ENCODE results near the gene AMFR. TPM values are rescaled to one million over a fixed set of nuclear protein-coding genes. Genes with fewer than 3 reads are reported as not detected.

AMFR gene
- total RNA-seq, 1 experiment from 2014 or later: 25.6 TPM

GRCh38 chr16:56387396-56387795 is 37.9 kb downstream of the AMFR start:
- H3K9me3 Mint-ChIP-seq: peaks cover 7 to 14% of the 10 kb centered on the region in 2 experiments
- no peak overlapping the region for H2BK12ac ChIP-seq (ENCODE audit: insufficient read length, low read depth, low read length)
- no peak overlapping the region for H3K4me2 ChIP-seq (ENCODE audit: insufficient read depth, insufficient read length, low read length)
- no peak overlapping the region for H2BK120ac ChIP-seq (ENCODE audit: low read depth, low read length, poor library complexity, severe bottlenecking)
- no peak overlapping the region for H3K18ac ChIP-seq (ENCODE audit: insufficient read length, low read depth, low read length)
- H3K27ac ChIP-seq (ENCODE audit: insufficient read length, low read depth, low read length): no peak overlapping the region
- H3K79me1 ChIP-seq (ENCODE audit: insufficient read depth, low read depth, low read length, poor library complexity, severe bottlenecking): no peaks in the 10 kb centered on the region
- H2BK20ac ChIP-seq (ENCODE audit: low read depth, low read length, poor library complexity, severe bottlenecking): no peak overlapping the region
- H2BK5ac ChIP-seq (ENCODE audit: insufficient read length, low read length): no peak overlapping the region
- no peaks in the 10 kb centered on the region for H3K23me2 ChIP-seq (ENCODE audit: insufficient read length, low read depth, low read length, poor library complexity, severe bottlenecking)
- no peak overlapping the region for H3K14ac ChIP-seq (ENCODE audit: insufficient read depth, low read length)
- peaks cover 3% of the 10 kb centered on the region for H4K20me1 ChIP-seq (ENCODE audit: control insufficient read depth, insufficient read depth, insufficient read length)
- no peaks in the 10 kb centered on the region for H3K4me1 Mint-ChIP-seq
- H3T11ph ChIP-seq (ENCODE audit: low read length): no peak overlapping the region
- H2AFZ ChIP-seq (ENCODE audit: low read length): no peak overlapping the region
- peaks cover 2% of the 10 kb centered on the region; the same call in 1 of the 2 replicates for H3K27me3 Mint-ChIP-seq (ENCODE audit: low read depth)
- H3K9ac ChIP-seq (ENCODE audit: extremely low read depth, insufficient read length, low read length): no peak overlapping the region
- no peak overlapping the region for H3K23ac ChIP-seq (ENCODE audit: insufficient read length, low read depth, low read length)
- H3K4ac ChIP-seq (ENCODE audit: low read depth, low read length): no peak overlapping the region
- H4K8ac ChIP-seq (replicated peaks; ENCODE audit: insufficient read length, low read depth, low read length): no peak overlapping the region
- H3K4me1 ChIP-seq (ENCODE audit: insufficient read depth, low read length): no peaks in the 10 kb centered on the region
- no peak for TF ChIP-seq CTCF (conservative IDR thresholded peaks at IDR 0.05)
- peaks cover 50 to 70% (median 68%) of the 10 kb centered on the region in 3 experiments for H3K36me3 Mint-ChIP-seq (ENCODE audit: insufficient read depth in 1 of 3, low read depth in 3 of 3)
- H3K27me3 ChIP-seq (ENCODE audit: insufficient read depth, low read length): no peaks in the 10 kb centered on the region
- H3K79me2 ChIP-seq (ENCODE audit: insufficient read depth, low read length): no peaks in the 10 kb centered on the region
- no peaks in the 10 kb centered on the region for H3K9me3 ChIP-seq (ENCODE audit: control insufficient read depth, low read depth, low read length)
- DNase-seq: no peak
- H4K91ac ChIP-seq (ENCODE audit: insufficient read length, low read depth, low read length): no peak overlapping the region
- H4K5ac ChIP-seq (ENCODE audit: insufficient read length, low read depth, low read length): no peak overlapping the region
- no peak overlapping the region for H3K56ac ChIP-seq (ENCODE audit: insufficient read length, low read depth, low read length)
- no peak overlapping the region for H2AK5ac ChIP-seq (ENCODE audit: insufficient read length, low read length)
- no peak overlapping the region for H2BK15ac ChIP-seq (ENCODE audit: low read depth, low read length)
- H3K4me3 Mint-ChIP-seq: no peak overlapping the region
- WGBS (ENCODE audit: extremely low coverage, insufficient read length, low lambda C conversion rate): no CpG with 5 or more reads among the region's 3 CpGs
- H3K27ac Mint-ChIP-seq: 0 out of 7 replicates have a peak overlapping the region, but pooled peaks of 1 of the 3 experiments have one; percentile 20
